GM12872 (cell line): Measurements from ENCODE around the gene ZNF202.

Source experiments
- TF ChIP-seq, protein P1 (sequence below): IDR thresholded peaks from 3 replicates; pipeline ENCODE4 v1.5.1; 2011; ENCODE audit warnings: low read depth, mild to moderate bottlenecking, low read length, moderate library complexity; ENCODE audit not compliant: insufficient read depth

The ZNF202 gene

GRCh38 chr11:123754101-123754568 is 12.7 kb upstream of the ZNF202 start, which contains the start of gene OR6X1:
Gene OR6X1 (minus strand): TSS chr11:123754518. CDS start chr11:123754518, 0 bp downstream.
- TF ChIP-seq, protein P1, sequence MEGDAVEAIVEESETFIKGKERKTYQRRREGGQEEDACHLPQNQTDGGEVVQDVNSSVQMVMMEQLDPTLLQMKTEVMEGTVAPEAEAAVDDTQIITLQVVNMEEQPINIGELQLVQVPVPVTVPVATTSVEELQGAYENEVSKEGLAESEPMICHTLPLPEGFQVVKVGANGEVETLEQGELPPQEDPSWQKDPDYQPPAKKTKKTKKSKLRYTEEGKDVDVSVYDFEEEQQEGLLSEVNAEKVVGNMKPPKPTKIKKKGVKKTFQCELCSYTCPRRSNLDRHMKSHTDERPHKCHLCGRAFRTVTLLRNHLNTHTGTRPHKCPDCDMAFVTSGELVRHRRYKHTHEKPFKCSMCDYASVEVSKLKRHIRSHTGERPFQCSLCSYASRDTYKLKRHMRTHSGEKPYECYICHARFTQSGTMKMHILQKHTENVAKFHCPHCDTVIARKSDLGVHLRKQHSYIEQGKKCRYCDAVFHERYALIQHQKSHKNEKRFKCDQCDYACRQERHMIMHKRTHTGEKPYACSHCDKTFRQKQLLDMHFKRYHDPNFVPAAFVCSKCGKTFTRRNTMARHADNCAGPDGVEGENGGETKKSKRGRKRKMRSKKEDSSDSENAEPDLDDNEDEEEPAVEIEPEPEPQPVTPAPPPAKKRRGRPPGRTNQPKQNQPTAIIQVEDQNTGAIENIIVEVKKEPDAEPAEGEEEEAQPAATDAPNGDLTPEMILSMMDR: no peak

- TF ChIP-seq, protein P1: no peak
Measured at GRCh38 chr11:123753110-123753509, 11.7 kb upstream of the ZNF202 start.

- TF ChIP-seq, protein P1: no peak
Measured at GRCh38 chr11:123751781-123752180, 10.3 kb upstream of the ZNF202 start.

DNA sequence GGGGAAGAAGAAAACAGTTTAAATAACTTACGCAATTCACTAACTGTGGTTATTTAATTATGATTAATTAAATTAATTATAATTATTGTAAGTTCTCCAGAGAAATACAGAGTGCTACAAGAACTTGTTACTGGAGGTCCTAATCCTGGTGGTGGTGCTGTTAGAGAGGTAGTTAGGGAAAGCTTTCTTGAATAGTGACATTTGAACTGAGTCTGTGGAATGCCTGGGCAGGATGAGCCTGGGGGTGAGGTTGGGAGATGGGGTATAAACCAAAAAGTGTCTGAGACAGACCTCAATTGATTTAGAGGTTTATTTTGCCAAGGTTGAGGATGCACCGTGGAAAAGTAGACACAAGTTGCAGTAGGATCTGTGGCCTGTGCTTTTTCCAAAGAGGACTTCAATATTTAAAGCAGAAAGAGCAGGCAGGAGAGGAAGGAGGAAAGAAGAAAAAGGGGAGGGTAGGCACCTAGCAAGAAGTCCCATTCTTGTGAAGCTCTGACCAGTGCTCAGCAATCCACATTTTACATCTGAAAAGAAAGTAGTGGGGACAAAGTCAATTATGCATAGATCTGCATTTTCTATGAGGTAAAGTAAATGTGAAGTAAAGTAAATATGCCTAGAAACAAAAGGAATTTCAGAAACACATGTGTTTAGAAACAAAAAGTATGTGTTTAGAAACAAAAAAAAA is 4.4 kb upstream of the ZNF202 start:
- TF ChIP-seq, protein P1: no peak

DNA sequence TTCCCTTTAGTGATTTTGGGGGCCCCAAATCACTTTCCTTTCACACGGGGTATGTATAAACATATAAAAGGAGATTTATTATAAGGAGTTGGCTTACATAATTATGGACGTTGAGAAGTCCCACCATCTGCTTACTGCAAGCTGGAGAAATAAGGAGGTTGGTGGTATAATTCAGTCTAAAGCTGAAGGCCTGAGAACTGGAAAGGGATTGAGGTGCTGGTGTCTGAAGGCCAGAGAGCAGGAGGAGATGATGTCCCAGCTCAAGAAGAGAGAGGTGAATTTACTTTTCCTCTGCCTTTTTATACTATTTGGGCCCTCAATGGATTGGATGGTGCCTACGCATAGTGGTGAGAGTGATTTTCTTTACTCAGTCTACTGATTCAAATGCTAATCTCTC is 1.3 kb upstream of the ZNF202 start:
- TF ChIP-seq, protein P1: no peak

GRCh38 chr11:123742031-123742723 is 717 bp upstream of the ZNF202 start:
- TF ChIP-seq, protein P1: no peak

DNA sequence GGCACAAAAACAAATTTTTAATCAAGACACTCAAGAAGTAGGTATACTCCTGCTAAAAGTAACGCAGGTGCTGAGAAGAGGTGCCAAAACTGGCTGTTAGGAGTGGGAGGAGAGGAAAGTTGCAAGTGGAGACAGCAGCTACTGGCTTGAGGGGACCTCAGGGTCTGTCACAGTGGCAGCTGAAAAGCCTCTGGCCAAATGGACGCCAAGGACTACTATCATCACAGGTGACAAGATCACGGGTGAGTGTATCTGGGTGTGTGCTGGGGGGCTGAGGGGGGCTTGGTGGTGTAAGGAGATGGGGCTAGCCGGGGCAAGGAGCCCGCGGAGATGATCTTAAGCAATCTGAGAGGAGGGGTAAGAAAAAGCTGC is 687 bp downstream of the ZNF202 start:
- TF ChIP-seq, protein P1: no peak
